ENCODE measurements around the gene DOCK1.

DNA sequence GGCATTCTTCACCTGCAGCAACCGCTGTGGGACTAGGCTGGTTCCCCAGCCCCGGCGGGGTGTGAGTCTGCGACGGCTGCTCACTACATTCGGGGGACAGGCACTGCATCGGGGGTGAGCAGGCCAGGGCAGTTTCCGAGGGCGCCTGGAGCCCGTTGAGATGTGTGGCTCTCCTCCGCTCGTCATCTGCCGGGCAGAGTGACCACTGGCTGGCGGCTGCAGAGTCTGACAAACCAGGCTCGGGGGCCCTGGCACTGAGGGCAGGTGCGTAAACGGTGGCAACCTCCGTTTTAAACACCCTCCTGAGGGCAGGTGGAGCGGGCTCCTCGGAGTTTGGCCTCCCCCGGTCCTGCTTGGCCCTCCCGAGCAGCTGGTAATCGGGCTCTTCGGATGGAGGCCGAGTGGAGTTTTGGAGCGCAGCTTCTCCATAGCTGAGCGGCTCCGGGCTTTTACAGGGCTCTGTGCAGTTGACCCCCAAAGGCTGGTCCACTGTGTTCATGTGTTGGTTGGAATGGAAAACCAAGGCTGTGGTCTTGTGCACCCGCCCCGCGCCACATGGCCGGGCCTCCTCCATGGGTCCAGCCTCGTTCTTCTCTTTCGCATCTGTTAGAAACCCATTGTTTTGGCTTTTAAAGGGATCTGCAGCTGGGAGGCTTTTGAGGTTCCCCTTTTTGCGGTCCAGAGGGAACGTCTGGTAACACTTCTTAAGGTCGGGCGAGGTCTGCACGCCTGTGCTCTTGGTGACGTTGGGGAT is 270.3 kb downstream of the DOCK1 start:
- TF ChIP-seq, protein P1, sequence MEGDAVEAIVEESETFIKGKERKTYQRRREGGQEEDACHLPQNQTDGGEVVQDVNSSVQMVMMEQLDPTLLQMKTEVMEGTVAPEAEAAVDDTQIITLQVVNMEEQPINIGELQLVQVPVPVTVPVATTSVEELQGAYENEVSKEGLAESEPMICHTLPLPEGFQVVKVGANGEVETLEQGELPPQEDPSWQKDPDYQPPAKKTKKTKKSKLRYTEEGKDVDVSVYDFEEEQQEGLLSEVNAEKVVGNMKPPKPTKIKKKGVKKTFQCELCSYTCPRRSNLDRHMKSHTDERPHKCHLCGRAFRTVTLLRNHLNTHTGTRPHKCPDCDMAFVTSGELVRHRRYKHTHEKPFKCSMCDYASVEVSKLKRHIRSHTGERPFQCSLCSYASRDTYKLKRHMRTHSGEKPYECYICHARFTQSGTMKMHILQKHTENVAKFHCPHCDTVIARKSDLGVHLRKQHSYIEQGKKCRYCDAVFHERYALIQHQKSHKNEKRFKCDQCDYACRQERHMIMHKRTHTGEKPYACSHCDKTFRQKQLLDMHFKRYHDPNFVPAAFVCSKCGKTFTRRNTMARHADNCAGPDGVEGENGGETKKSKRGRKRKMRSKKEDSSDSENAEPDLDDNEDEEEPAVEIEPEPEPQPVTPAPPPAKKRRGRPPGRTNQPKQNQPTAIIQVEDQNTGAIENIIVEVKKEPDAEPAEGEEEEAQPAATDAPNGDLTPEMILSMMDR (IDR thresholded peaks at IDR 0.05; ENCODE audit: poor library complexity, severe bottlenecking) = no peak
- TF ChIP-seq MXI1 (conservative IDR thresholded peaks at IDR 0.05; ENCODE audit: poor library complexity, severe bottlenecking) = no peak
- TF ChIP-seq POLR2AphosphoS5 (IDR thresholded peaks at IDR 0.05) = no peak
- TF ChIP-seq TAF1 (IDR thresholded peaks at IDR 0.05; ENCODE audit: low read depth) = no peak
- no peak for TF ChIP-seq EZH2 (IDR thresholded peaks at IDR 0.05; ENCODE audit: borderline replicate concordance, insufficient read depth, low read length, poor library complexity, severe bottlenecking)
- no peak for TF ChIP-seq SMC3 (conservative IDR thresholded peaks at IDR 0.05; ENCODE audit: poor library complexity)

Data from neural cell (in vitro differentiated cells).